Calu3 (cell line): ENCODE data around the gene REG3A. TPM values are rescaled to one million over a fixed set of nuclear protein-coding genes. Genes with fewer than 3 reads are reported as not detected.

Source experiments
- BruUV-seq: library from RNA; stranded (reverse); fragments of 400-500 nt; replicated peaks from 2 replicates; lab custom pipeline; 2021; lab: Mats Ljungman, UMichigan
- CTCF ChIA-PET: fragments of 300-600 bp; sonication (Branson Sonifier 250); formaldehyde crosslinking; loops from one replicate; lab custom pipeline; 2022; ENCODE audit warnings: antibody characterized with exemption; lab: Charles Lee
- DNase-seq: peaks from one replicate; pipeline ENCODE4 v3.0.0; 2022
- H3K27ac Mint-ChIP-seq: one replicate; pipeline ENCODE4 v1.8.0; 2022; ENCODE audit warnings: mixed read lengths; ENCODE audit not compliant: unreplicated experiment
- H3K27me3 Mint-ChIP-seq: one replicate; pipeline ENCODE4 v1.8.0; 2022; ENCODE audit warnings: mixed read lengths; ENCODE audit not compliant: unreplicated experiment
- H3K36me3 Mint-ChIP-seq: one replicate; pipeline ENCODE4 v1.8.0; 2022; ENCODE audit warnings: mild to moderate bottlenecking, moderate library complexity, mixed read lengths; ENCODE audit not compliant: insufficient read depth, unreplicated experiment
- H3K4me1 Mint-ChIP-seq: one replicate; pipeline ENCODE4 v1.8.0; 2022; ENCODE audit warnings: mild to moderate bottlenecking, low read depth, mixed read lengths; ENCODE audit not compliant: unreplicated experiment
- H3K4me3 Mint-ChIP-seq: one replicate; pipeline ENCODE4 v1.8.0; 2022; ENCODE audit warnings: mild to moderate bottlenecking, low read depth, moderate library complexity, mixed read lengths; ENCODE audit not compliant: unreplicated experiment
- H3K9me3 Mint-ChIP-seq: one replicate; pipeline ENCODE4 v1.8.0; 2022; ENCODE audit warnings: low read depth, mixed read lengths; ENCODE audit not compliant: unreplicated experiment
- CTCF ChIP-seq: fragments of 200-600 bp; IDR thresholded peaks from one replicate; pipeline ENCODE4 v1.8.0; 2022; ENCODE audit warnings: antibody characterized with exemption; ENCODE audit not compliant: unreplicated experiment
- intact Hi-C: fragments of 100-400 bp; cut with micrococcal nuclease; formaldehyde crosslinking; loops from one replicate; pipeline ENCODE4 v1.10.0; 2022; ENCODE audit not compliant: unreplicated experiment
- total RNA-seq: library from RNA; stranded (reverse); gene quantifications from 2 replicates; pipeline ENCODE4 v1.2.3, GENCODE V29; 2022

The REG3A gene
- total RNA-seq, 1 experiment from 2014 or later, result not detected

GRCh38 chr2:79124907-79125720 is 34.4 kb downstream of the REG3A start:
- intact Hi-C loops, result no loop called here
- BruUV-seq, result no TSS peak

GRCh38 chr2:79122676-79123075 is 36.9 kb downstream of the REG3A start:
- Mint-ChIP-seq H3K27me3 (no peaks in the 10 kb centered on the region), H3K27ac (no peak overlapping the region), H3K9me3 (peaks cover 5% of the 10 kb centered on the region), H3K36me3 (no peaks in the 10 kb centered on the region), H3K4me3 (no peak overlapping the region), H3K4me1 (no peaks in the 10 kb centered on the region)
- CTCF ChIA-PET, result no interaction called here
- intact Hi-C loops, result no loop called here
- no peak for TF ChIP-seq CTCF
- DNase-seq, result no peak
- BruUV-seq, result no TSS peak

More at GRCh38 chr2:79124907-79125720, 34.4 kb downstream of the REG3A start:
- no peaks in the 10 kb centered on the region for H3K27me3 Mint-ChIP-seq
- CTCF ChIA-PET, result no interaction called here
- H3K4me3 Mint-ChIP-seq, result no peak overlapping the region
- H3K36me3 Mint-ChIP-seq, result no peaks in the 10 kb centered on the region
- H3K9me3 Mint-ChIP-seq, result peaks cover 5% of the 10 kb centered on the region
- DNase-seq, result no peak
- H3K4me1 Mint-ChIP-seq, result no peaks in the 10 kb centered on the region
- no peak for TF ChIP-seq CTCF
- no peak overlapping the region for H3K27ac Mint-ChIP-seq

GRCh38 chr2:79120194-79120713 is 39.3 kb downstream of the REG3A start, which contains the start of gene REG1A:
Gene REG1A, plus strand, starts transcription at chr2:79120488. Its CDS starts 374 bp downstream, at chr2:79120862.
- no peaks in the 10 kb centered on the region for H3K27me3 Mint-ChIP-seq
- TF ChIP-seq CTCF, result no peak
- no peaks in the 10 kb centered on the region for H3K4me1 Mint-ChIP-seq
- H3K9me3 Mint-ChIP-seq, result peaks cover 10% of the 10 kb centered on the region
- no peak within 1 kb of the TSS for H3K4me3 Mint-ChIP-seq
- CTCF ChIA-PET, result no interaction called here
- DNase-seq, result no peak
- H3K36me3 Mint-ChIP-seq, result no peaks in the 10 kb centered on the region
- no TSS peak for BruUV-seq
- H3K27ac Mint-ChIP-seq, result no peak within 1 kb of the TSS
- intact Hi-C loops, result no loop called here

- no peaks in the 10 kb centered on the region for H3K36me3 Mint-ChIP-seq
- CTCF ChIA-PET, result no interaction called here
- H3K9me3 Mint-ChIP-seq, result peaks cover 16% of the 10 kb centered on the region
- no peak overlapping the region for H3K27ac Mint-ChIP-seq
- no peak overlapping the region for H3K4me3 Mint-ChIP-seq
- H3K27me3 Mint-ChIP-seq, result no peaks in the 10 kb centered on the region
- no TSS peak for BruUV-seq
- no peak for DNase-seq
- intact Hi-C loops, result no loop called here
- no peak for TF ChIP-seq CTCF
- H3K4me1 Mint-ChIP-seq, result no peaks in the 10 kb centered on the region
Measured at GRCh38 chr2:79116997-79117928, 42.3 kb downstream of the REG3A start.
